GM21515 (cell line): Measurements from ENCODE around the gene ANXA8.
"Not testable (repeated sequence)": the region's sequence is repeated elsewhere in the genome, so short reads cannot be mapped to it uniquely, and the experiment has no call there.

Source experiments
- ATAC-seq: cut with Tn5 transposase; IDR thresholded peaks from one replicate; pipeline ENCODE4 v1.9.1; 2021; ENCODE audit not compliant: unreplicated experiment

Gene ANXA8

DNA sequence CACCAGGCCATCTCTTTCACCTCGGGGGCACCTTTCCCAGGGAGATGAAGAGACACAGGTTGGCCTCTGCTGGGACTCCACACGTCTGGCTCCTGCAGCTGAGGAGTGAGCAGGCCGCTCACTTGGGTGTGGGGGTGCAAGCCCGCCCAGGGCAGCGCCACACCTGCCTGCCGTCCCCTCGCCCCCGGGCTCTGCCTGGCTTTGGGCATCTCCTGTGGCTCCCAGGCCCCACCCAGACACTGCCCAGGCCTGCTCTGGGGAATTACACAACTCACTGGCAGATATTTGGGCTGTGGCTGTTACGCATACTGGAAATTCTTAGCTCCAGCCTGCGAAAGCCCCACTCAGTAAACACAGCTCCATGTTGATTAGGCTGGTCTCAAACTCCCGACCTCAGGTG lies at the start of gene ANXA8:
Gene ANXA8 (minus strand): TSS at position 193 of the 400 bp plus-strand sequence. CDS start 182 bp downstream, at position 11.
- not testable (repeated sequence) for ATAC-seq

DNA sequence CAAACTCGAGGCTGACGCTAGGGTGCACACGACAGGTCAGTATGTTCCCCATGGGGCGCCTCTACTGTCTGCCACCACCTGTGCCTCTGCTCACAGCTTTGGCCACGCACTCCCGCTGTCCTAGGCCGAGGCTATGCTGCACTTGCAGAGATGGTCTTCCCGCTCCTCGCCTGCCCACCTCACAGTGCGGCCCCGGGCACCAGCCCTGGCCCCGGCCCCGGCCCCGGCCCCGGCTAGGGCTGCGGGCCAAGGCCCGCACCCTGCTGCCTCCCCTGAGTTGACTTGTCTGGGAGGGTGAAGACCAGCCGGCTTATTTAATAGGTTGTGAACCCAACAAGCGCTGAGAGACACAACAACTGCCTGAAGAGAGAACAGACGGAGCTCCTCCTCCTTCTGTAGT lies 39.6 kb upstream of the ANXA8 start, which contains the start of gene AGAP9:
Gene AGAP9 (minus strand): TSS at position 164 of the 400 bp plus-strand sequence. CDS start 112 bp downstream, at position 52.
- not testable (repeated sequence) for ATAC-seq

- ATAC-seq, result not testable (repeated sequence)
These were observed 18.4 kb upstream of the ANXA8 start for GRCh38 chr10:47502313-47502712.

- not testable (repeated sequence) for ATAC-seq
These were observed 10.3 kb upstream of the ANXA8 start for GRCh38 chr10:47494226-47494625.

DNA sequence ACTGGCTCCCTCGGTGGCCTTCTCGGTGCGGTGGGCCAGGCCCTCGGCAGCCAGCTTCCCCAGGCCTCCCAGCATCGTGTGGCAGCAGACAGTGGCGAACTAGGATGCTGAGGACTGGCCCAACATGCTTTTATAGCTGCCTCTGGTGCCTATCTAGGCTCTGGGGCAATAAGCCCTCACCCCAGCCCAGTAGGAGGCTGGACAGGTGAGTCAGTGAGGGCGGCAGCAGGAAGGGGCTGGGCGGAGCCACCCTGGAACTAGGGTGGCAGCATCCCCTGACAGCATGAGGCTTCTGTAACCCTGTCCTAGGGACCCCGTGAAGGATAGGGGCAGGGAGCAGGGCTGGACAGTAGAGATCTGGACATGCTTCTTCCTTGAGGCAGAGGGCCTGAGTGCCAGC lies 7.7 kb upstream of the ANXA8 start, which contains the start of gene FAM25G:
Gene FAM25G (minus strand): TSS at position 101 of the 400 bp plus-strand sequence. CDS start 26 bp downstream, at position 75.
- not testable (repeated sequence) for ATAC-seq

DNA sequence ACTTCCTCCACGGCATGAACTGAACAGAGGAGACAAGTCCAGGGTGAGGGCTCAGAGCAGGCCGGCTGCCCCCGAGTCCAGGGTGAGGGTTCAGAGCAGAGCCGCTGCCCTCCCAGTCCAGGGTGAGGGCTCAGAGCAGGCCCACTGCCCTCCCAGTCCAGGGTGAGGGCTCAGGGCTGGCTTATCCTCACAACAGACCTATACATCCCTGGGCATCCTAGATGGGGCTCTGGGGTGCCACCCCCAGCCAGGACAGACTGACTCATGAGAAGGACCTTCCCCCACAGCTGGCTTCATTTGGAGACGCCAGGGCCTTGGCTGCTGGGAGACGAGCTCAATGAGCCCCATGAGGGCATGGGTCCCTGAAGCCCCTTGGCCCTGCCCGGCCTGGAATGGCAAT lies 5.7 kb upstream of the ANXA8 start:
- not testable (repeated sequence) for ATAC-seq

GRCh38 chr10:47485943-47486342 lies 2.0 kb upstream of the ANXA8 start:
- ATAC-seq, result not testable (repeated sequence)

GRCh38 chr10:47484786-47485185 lies 871 bp upstream of the ANXA8 start:
- ATAC-seq, result not testable (repeated sequence)

- not testable (repeated sequence) for ATAC-seq
These were observed 1.5 kb downstream of the ANXA8 start for GRCh38 chr10:47482367-47482766.

DNA sequence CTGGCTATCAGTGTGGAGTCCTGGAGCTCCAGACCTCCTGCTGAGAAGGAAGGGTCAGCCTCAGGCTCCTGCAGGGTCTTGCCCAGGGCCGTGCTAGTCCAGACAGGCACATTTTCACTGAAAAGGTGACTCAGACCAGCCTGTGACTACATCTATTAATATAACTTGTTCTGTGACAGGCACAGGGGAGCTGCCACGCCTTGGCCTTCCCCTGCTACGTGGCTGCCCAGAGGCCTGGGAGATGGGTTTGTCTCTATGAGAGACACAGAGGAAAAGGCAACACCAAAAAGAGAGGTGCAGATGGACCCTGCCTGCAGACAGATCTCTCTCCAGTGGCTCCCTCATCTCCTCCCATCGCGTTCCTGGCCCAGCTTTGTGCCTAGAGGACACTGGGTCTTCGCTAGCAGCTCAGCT lies 2.1 kb downstream of the ANXA8 start:
- not testable (repeated sequence) for ATAC-seq

GRCh38 chr10:47481182-47481766 lies 2.6 kb downstream of the ANXA8 start:
- ATAC-seq, result not testable (repeated sequence)

DNA sequence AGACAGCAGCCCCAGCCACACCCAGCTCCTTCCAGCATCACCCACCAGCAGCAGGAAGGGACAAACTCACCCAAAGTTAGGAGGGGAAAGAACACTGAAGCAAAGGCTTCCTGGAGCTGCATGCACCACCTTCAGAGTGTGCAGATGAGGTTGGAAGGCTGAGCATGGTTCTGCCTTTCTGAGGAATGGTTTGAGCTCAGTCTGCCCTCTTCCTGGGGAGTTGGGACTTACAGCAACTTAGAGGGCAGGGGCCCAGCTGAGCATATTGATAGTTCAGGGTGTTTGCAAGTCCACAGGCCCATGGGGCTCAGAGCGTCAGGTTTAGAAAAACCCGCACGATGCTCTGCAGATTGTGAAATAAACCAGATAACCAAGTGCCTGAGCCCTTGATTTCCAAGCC lies 3.8 kb downstream of the ANXA8 start:
- ATAC-seq, result not testable (repeated sequence)

DNA sequence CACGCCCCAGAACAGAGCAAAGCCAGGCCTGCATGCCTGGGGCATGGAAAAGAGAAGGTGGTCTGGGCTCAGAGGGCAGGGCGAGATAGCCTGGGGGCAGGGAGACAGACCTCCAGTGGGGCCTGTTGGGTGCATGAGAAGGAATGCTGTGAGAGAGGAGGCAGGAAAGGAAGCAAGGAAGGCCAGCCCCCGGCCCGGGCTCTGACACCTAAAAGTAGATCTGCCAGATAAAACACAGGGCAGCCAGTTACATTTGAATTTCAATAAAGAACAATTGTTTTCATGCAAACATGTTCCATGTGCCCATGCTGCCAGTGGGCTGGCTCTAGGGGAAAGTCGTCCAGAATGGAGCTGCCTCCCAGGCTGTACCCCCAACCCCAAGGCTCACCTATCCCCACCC lies 5.8 kb downstream of the ANXA8 start:
- ATAC-seq, result not testable (repeated sequence)

DNA sequence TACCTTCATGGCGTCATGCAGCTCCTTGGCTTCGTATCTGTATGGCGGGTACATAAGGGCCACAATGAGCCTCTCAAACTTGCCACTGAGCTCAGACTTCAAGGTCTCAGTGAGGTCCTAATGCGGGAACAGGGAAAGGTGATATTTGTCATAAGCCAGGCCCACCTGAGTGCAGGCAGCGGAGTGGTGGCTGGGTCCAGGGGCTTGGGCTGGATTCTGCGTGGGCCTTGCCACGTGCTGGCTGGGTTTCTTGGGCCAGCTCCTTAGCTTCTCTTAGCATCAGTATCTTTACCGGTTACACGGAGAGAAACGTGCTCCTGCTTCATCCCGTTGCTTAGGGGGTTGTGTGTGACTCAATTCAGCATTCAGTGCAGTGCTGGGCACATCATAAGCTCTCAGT lies 6.8 kb downstream of the ANXA8 start:
- ATAC-seq, result not testable (repeated sequence)

DNA sequence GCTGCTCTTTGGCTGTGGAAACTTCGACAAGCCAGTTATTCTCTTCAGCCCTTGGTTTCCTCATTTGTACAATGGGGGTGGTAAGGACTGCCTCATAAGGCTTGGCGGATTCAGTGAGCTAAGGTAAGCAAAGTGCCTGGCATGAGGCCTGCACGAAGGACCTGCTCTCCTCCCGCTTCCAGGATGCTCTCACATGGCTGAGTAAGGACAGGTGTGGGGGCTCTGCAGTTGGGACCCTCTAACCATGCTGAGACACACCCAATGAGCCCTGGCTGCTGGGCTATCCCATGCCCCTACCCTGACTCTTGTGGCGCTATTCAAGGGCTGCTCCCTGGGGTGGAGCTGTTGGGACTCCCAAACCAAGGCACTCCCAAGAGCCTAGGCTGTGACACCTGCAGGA lies 8.8 kb downstream of the ANXA8 start:
- ATAC-seq, result not testable (repeated sequence)

DNA sequence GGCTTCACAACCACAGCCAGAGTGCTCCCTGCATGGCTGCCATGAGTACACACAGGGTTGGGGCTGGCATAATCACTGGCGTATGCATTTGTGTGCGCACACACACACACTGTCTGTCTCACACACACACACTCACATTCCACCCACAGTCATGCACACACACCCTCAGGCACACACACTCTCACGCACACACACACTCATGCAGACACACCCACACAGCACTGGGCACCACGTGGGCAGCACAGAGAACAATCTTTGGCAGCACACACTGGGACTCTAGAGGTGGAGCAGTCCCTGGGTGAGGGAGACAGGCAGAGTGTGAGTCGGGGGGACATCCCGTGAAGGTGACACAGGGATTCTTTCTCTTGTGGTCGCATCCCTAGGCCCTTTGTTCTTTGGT lies 10.4 kb downstream of the ANXA8 start:
- ATAC-seq, result not testable (repeated sequence)

GRCh38 chr10:47472647-47473046 lies 11.3 kb downstream of the ANXA8 start:
- not testable (repeated sequence) for ATAC-seq

DNA sequence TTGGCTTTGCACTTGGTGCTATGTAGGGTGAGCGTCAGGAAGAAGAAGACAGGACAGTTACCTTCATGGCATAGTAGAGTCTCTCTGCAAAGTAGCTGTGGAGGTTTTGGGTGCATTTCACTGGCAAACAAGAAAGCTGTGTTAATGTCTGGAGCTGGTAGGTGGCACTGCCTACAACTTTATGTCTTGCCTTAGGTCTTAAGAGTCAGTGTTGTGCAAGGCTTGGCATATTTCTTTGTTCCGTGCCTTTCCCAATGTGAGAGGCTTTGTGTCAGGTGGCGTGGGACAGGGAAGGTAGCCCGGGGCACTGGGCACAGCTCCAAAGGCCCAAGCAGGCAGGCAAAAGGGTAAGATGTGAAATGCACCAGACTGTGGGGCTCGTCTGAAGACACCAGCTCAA lies 11.8 kb downstream of the ANXA8 start:
- ATAC-seq, result not testable (repeated sequence)

DNA sequence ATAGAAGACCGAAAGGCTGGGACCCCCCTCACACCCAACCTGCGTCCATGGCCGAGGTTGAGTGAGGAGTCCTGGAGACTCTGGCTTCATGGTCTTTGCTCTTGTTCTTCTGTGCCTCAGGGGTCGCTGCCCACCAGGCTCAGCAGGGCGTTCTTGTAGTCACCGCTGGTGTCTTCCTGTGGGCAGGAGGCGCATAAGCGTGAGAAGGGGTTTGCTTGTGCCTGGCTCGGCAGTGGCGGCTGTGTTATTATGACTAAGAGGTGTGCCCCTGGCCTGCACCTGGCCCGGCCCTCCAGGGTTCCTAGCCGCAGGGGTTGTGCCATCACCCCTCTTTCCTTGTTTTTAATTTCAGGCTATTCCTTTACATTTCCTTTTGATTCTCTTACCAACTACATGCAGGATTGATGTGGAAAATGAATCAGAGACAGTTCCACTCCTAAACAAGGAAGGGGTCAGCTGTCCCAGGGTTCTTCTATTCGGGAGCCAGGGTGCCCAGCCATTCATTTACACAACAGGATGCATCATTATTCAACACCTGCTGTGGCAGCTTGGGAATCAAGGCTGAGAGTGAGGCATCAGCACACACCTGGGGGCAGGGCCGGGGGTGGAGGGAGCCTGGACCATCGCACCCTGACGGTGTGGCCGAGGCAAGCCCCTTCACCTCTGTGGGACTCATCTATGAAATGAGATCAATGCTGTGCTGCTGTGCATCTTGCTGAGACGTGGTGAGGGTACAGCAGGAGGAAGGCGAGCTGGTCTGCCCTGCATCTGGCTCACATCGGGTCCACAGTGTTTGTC lies 15.0 kb downstream of the ANXA8 start:
- ATAC-seq, result not testable (repeated sequence)

GRCh38 chr10:47467957-47468356 lies 16.0 kb downstream of the ANXA8 start:
- ATAC-seq, result not testable (repeated sequence)

DNA sequence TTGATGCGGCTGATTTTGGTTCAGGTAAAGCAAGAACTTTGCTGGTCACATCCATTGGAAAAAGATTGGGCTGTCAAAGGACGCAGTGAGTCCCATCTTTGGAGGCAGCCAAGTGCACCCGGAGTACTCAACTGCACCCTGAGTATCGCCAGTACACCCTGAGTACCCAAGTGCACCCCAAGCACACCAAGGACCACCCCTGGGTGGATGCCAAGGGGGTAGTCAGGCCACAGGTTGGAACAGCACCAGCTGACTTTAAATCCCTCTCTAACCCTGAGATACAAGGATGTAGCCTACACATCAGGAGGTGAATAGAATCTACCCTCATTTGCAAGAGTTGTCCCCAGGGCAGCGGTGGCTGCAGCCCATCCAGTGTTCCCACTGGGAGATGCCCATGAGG lies 16.5 kb downstream of the ANXA8 start:
- not testable (repeated sequence) for ATAC-seq
